Peyer's patch (tissue), 4 donors: ENCODE data around the gene MARCHF10.

Source experiments
- CTCF ChIP-seq, 6 experiments: fragments of 450-650 bp in 4 of 6; fragments of 200-600 bp in 2 of 6; sonication (generic) in 1 of 6; IDR thresholded peaks; one replicate each; pipeline ENCODE4 v1.5.1; 2017 to 2019; ENCODE audit warnings: antibody characterized with exemption in 6 of 6, mild to moderate bottlenecking in 3 of 6, moderate library complexity in 1 of 6
- POLR2A ChIP-seq, 2 donors: fragments of 450-650 bp; IDR thresholded peaks; one replicate each; pipeline ENCODE4 v1.5.1; 2017; ENCODE audit warnings: antibody characterized with exemption in 2 of 2, mild to moderate bottlenecking in 2 of 2, moderate library complexity in 2 of 2

DNA sequence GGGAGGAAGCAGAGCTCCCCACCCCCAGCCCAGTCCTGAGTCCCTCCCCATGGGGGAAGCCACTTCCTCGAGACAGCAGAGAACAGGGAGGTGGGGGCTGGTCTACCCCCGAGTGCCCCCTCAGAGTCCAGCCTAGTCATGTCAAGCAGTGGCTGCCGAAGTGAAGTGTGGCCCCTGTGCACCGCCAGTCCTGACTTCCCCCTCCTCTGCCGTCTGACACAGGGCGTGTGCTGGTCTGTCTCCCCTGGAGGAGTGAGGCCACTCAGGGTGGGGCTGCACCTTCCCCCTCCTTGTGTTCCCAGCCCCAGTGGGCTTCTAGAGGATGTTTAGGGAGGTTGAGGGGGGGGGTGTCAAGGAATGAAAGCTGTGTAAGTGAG lies 133.8 kb downstream of the MARCHF10 start:
- TF ChIP-seq CTCF (IDR thresholded peaks at IDR 0.05) (no peak), POLR2A (IDR thresholded peaks at IDR 0.05) (no peak)
